GM18507 (cell line): ENCODE data around the gene CCR9.

Source experiments
- DNase-seq: peaks from one replicate; pipeline ENCODE4 v3.0.0; 2011; ENCODE audit warnings: low read depth; ENCODE audit not compliant: insufficient read length; ENCODE audit errors: extremely low spot score
- FAIRE-seq: peaks from 2 replicates; lab custom pipeline; 2011; peaks lifted over from hg19 to GRCh38; lab: Jason Lieb, UNC

Gene CCR9

DNA sequence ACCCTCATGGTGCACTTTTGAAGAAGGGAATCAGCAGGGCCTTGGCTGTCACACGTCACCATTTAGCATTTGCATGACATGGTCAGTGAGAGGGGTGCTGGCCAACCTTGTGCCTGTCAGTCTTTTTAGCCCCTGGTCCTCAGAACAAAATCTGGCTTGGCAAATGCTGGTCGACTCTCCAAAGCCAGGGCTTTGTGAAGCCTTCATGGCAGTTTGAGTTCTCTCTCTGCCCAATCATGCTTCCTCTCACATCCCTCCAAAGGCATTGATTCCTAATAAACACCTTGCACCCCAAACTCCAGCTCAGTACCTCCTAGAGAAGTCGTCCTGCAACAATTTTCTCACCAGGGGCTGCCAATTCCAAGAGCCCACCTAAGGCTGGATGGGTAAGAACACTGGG, 19.4 kb downstream of the CCR9 start:
- FAIRE-seq (no peak), DNase-seq (no peak)

DNA sequence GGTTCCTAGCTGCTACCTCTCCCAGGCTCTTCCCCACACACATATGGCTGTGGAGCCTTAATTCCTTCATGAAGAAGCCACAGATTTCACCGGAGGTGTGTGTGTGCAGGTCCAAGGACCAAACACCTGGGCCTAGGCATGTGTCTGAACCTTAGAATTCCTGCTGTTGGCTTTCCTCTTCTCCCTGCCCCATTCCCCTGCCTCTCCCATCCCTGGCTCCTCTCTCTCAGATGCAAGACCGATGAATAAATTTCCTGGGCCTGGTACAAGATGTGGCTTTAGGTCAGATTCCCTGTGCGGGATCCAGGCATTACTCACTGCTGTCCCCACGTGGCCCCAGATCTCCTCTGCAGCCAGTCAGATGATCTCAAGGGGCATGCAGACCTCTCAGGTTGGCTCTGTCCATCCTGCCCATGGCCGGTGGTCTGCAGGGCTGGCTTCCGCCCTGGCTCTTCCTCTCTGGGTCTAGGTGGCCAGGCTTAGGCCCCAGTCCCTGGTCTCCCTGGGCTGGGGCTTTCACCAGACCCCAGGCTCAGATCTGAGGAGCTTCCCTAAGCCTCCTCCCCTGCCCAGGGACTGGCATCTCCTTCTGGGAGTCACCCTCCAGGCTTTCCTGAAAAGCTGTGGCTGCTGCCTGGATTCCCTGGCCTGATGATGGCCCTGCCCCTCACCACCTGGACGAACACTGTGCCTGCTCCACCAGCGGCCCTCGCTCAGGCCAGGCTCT, 20.5 kb downstream of the CCR9 start:
- FAIRE-seq, result no peak

DNA sequence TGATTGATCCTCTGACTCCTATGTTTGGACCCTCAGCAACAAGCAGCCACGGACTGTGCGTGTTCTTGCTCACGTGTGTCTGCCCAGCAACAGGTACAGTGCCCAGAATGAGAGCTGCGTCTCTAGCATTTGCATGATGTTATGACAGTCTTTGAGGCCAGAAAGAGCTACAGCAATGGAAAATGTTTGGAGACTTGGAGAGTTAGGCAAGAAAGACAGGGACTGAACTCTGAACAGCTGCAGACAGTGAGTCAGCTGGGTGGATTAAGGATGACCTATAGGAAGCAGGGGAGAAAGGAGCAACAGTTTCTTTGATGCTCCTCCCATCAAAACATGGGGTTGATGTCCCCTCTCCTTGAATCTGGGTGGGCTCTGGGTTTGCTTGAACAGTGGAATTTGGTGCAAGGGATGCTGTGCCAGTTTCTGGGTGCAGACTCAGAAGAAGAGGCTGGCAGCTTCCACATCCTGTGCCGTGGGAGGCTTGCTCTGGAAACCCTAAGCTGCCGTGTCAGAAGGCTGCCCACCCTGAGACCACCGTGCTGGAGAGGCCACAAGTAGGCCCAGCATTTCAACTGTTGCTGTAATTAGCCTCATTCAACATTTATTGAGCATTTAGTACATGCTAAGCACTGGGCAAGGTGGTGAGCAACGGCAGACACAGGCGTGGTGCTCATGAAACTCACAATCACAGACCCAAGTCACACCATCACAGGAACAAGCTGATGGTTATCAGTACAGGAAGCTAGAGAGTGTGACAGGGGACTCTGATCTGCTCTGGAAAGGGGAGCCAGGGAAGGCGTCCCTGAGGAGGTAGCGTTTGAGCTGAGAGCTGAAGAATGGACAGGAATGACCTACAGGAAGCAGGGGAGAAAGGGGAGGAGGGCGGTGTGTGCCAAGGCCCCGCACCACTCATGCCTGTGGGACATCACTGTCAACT, 21.7 kb downstream of the CCR9 start:
- DNase-seq (no peak), FAIRE-seq (no peak)

More for the DNA sequence above, 20.5 kb downstream of the CCR9 start:
- no peak for DNase-seq

DNA sequence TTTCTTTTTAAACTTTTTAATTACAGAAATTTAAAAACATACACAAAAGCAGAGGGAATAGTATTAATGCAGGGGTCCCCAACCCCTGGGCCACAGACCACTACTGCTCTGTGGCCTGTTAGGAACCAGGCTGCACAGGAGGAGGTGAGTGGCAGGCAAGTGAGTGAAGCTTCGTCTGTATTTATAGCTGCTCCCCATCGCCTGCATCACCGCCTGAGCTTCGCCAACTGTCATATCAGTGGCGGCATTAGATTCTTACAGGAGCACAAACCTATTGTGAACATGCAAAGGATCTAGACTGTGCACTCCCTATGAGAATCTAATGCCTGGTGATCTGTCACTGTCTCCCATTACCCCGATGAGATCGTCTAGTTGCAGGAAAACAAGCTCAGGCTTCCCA, 22.4 kb downstream of the CCR9 start:
- FAIRE-seq, result no peak

DNA sequence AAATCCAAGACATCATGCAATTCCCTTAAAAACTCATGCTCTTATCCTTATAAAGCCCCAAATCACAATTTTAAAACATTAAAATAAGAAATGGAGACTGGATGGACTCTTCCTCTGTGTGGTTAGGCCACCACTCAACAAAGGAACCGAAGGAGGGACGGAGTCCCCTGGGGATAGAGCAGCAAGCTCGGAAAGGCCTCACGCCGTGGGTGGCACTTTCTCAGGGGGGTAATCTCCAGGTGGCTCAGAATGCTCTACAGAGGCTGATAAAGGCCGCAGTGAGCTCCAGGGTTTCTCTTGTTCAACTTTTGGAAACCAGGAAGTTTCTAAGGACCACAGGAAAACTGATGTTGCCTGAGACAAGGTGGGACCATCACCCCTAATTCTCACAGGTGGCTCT, 23.2 kb downstream of the CCR9 start:
- FAIRE-seq, result no peak
- no peak for DNase-seq

More for the DNA sequence above, 22.4 kb downstream of the CCR9 start:
- DNase-seq, result no peak

DNA sequence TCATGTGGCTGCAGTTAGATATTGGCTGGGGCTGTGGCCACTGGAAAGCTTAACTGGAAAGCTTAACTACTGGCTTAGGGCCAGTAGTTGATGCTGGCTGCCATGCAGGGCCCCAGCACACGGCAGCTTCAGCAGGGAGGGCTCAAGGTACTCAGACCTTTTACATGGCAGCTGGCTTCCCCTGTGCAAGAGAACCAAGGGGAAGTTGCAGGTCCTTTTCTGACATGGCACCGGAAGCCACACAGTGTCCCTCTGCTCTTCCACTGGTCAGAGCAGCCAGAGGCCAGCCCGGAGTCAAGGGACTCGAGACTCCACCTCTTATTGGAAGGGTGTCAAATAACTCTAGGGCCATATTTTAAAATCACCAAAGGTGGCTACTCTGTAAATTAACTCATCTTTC, 24.5 kb downstream of the CCR9 start:
- no peak for FAIRE-seq
- no peak for DNase-seq

DNA sequence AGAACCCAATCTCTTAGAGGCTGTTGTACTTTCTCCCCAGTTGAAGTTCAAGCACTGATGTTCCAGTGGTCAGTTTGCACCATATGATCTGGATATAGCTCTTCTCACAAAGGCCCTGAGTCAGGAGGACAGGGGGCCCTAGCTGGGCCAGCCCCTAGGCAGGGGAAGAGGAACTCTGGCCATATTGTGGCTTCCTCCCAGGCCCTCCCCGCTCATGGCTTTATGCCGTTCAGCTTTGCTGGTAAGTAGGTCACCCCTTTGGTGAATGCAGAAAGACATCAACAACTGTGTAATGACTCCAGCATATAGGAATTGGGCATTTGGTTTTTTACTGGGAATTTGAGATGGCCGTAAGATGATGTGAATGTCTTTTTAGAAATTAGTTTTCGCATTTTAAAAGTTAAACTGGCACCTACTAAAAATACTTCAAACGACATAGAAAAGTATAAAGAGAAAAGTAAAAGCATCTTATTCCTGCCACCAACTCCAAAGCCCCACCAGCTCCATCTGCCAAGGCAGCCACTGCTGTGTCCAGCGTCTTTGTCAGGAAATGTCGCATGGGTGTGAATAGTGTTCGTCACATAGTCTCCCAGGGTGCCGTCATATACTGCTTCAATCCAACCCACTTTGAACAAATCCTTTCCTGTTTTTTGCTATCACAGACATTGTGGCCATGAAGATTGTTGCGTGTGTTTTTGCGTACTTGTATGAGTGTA, 25.3 kb downstream of the CCR9 start:
- DNase-seq, result no peak
- no peak for FAIRE-seq

DNA sequence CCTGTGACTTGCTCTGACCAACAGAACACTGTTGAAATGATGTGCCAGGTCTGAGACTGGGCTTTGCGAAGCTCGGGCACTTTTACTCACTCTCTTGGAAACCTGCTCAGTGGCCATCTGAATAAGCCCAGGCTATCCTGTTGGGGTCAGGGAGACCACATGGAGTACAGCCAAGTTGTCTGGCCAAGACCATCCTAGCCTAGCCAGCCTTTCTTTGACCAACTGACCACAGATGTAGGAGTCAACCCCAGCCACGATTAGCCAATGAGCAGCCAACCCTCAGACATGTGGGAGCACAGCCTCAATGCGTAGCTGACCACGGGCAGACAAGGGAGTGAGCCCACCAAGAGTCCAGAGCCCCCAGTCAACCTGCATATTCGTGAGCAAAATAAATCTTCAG, 26.1 kb downstream of the CCR9 start:
- FAIRE-seq (no peak), DNase-seq (no peak)

DNA sequence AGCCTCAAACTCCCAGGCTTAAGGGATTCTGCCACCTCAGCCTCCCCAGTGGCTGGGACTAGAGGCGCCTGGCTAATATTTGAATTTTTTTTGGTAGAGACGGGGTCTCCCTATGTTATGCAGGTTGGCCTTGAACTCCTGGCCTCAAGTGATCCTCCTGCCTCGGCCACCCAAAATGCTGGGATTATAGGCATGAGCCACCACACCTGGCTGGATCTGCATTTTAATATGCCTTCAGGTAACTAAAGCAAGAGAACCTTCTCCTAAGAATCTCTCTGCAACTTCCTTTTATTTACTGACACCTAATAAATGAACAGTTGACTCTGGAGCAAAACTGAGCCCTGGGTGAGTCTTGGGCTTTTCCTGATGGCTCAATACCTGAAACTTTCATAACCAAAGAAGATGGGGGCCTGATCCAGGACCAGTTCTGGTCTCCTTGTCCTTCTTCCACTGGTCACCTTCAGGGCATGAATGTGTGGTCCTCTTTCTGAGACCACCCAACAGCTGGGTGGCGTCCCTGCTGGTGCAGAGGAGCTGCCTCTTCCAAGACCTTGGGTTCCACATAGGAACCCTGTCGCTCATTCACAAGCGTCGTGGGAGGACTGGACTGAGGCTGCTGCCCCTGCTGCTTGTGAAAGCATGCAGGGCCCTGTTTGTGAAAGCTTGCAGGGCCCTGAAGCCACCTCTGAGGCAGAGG, 28.2 kb downstream of the CCR9 start:
- no peak for DNase-seq
- FAIRE-seq, result no peak

DNA sequence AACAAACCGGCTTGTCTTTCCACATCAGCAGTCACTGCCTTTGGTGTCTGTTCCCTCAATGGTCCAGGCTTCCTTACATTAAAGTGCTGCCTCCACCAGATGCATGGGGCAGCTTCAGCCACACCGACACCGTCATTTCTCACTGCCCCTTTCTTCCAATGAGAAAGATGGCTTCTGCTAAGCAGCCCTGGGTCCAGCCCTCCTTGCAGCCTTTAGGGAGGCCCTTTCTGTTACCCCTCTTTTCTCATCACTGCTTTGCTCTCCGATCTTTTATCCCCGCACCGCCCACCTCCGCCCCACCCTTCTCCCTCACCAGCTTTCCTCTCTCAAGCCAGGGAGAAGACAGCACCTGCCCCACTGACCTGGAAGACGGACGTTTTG, 28.7 kb downstream of the CCR9 start:
- DNase-seq, result no peak
- FAIRE-seq, result no peak

DNA sequence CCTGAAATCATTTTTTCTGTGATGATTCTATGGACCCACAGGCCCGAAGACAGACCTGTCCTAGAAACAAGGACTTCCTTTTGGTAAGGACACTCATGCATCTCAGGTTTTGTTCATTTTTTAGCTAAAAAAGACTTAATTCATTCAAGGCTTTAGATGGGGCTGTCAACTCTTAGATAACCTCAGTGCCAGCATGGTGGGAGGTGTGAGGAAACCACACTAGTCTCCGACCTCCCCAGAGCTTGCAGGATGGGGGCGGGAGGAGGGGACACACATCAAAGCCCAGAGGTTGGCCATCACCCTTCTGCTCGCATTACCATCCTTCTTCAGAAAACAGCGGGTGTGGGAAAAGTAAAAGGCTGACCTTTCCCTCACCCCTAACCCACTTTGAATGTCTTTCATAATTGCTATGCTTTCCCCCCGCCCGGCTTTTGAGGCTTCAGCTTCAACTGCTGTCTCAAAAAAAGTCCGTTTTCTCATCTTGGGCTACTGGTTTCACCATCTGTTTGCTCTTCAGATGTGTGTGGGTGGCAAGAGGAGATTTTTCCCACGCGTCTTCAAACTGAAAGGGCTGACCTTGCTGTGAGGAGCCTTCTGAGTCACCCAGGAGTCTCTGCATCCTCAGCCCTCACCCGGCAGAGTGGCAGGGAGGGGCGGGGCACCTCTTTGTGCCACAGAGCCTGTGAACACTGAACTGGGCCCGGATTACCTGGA, 29.3 kb downstream of the CCR9 start:
- FAIRE-seq, result peak; percentile 99
- peak; percentile 85 for DNase-seq

DNA sequence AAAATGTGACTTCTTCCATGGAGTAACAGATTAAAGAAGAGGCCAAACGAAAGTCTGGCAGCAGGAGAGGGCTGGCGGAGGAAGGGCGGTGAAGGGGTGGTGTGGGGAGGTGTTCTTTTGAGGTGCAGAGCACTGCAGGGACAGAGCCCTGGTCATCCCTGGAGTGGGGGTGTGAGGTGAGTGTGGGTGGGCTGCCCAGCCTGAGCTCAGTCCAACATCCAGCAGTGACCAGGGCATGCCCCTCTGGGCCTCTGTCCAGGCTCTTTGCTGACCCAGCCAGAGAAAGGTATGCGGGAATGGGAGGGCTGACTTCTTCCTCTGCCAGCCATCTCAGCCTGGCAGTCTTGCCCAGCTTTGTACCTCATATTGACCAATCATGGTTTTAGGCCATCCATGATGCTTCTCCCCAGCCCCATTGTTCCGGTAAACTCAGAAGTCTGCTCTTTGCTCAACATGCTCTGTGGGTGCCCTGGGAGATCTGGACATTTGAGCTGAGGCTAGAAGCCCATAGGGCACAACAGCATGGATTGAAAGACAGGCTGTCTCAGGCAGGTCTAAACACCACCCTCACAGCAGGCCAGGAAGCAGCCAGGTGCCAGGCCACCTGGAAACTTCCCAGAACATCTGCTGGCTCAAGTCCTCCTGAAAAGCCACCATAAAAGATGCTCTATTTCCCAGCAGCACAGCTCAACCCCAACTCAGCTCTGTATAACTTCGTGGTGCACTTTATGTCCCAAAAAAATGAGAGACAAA, 31.0 kb downstream of the CCR9 start:
- DNase-seq, result no peak
- FAIRE-seq, result no peak

DNA sequence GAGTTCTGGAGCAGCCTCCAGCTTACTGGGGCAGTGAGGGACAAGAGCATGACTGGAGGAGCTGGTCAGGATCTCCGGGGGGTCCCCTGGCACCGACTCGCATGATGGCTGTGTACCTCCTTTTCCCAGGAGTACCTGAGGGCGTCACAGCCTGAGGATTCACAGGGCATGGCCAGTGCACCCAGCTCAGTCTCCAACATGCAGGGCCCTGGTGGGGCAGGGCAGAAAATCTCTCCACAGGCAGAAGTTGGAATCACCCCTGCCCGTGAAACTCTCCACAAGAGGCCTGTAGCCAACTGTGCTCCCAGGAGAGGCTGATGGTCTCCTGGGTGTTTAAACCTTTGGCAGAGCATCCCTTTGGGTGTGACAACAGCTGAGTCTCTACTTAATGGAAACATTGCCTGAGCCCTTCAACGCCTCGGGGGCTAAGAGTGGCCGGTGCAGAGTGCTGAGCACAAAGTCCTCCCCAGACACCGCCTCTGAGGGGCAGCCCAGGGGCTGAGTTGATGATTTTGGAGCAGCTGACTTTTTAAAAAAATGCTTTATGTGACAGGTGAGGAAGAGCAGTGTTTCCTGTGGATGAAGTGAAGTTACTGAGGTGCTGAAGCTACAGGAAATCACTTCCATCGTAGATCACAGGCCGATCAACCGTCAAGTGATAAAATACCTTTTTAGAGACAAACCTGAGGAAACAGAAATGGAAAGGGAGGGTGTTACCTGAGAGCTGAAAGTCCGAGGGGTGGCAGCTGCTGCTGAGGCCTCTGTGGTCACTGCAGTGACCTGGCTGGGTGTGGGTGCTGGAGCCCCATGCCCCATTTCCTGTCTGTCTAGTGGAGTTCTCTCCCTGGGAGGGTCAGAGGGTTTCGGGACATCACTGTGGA, 35.1 kb downstream of the CCR9 start:
- FAIRE-seq (no peak), DNase-seq (no peak)

DNA sequence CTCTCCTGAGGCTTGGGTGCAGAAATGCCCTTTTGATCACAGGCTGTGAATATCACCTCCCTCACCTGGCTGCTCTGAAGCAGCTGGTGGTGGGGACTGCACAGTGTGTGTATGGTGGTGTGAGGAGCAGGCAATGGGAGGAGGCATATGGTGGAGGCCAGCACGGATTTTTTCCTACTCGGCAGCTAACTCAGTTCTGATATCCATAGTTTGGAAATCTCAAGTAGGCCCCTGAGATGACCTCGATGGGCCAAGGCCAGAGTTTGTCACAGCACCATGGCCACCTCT, 35.6 kb downstream of the CCR9 start:
- FAIRE-seq (no peak), DNase-seq (no peak)

DNA sequence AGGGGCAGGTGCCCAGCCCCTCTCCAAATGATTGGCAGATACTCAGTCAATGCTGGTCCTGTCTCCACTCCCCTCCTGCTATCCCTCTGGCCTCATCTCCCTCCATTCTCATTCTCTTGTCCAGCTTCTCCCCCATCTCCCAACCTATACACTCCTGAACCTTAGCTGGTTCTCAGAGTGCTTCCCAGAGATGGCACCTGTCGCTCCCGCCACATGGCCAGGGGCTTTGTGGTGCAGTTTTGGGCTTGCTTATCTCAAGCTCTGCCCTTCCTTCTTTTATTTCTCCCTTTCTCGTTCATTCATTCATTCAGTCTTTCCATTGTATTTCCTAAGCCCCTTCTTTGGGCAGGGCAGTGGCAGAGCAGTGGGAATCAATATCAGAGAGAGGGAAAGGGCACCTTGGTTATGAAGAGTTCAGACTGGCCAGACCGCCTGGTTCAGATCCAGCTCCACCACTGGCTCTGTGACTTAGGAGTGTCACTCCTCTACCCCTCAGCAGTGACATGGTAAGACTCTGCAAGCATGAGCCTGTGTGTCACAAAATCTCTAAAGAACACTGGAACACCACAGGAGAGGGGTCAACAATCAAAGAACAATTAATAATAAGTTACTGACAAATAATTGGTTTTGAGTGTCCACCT, 36.7 kb downstream of the CCR9 start:
- no peak for FAIRE-seq
- DNase-seq, result no peak

DNA sequence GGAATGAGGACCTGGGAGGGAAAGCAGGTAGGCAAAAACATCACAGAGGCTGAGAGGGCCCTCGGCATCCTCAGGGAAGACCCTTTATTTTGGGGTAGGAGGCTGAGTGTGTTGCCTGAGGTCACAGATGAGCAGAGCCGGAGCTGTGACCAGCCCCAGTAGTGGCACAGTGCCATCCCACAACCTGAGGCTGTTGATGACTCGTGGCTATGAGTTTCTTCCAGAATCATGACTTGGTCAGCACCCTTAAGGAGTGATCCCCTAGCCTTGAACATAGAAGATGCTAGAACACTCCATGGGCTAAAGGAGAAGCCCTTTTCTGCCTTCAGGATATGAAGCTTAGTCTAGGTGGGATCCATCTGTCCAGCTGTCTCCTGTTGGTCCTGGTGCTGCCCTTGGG, 37.4 kb downstream of the CCR9 start:
- FAIRE-seq (no peak), DNase-seq (no peak)

DNA sequence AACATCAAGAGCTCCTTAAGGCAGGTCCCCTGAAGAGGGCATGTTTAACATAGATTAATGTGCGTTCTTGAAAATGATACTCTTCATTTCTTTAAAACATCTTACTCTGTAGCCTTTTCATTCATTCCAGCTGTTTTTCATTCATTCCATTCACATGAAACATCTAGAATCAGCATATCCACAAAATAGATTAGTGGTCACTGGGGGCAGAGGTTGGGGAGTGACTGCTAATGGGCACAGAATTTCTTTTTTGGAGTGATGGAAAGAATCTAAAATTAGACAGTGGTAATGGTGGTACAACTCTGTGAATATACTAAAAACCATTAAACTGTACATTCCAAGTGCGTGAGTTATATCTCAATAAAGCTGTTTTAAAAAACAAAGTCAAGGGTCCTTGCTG, 41.5 kb downstream of the CCR9 start:
- DNase-seq (no peak), FAIRE-seq (no peak)
